Gastrocnemius medialis (tissue), 4 donors: ENCODE results near the gene DARS1.

ENCODE experiments used
- CTCF ChIP-seq, 5 experiments: fragments of 450-650 bp in 3 of 5; fragments of 200-600 bp in 2 of 5; sonication (generic) in 2 of 5; IDR thresholded peaks in 4 of 5; conservative IDR thresholded peaks in 1 of 5; 1 replicate in 4 of 5; 2 replicates in 1 of 5; pipeline ENCODE4 v1.5.1; 2016 to 2019; ENCODE audit warnings: antibody characterized with exemption in 5 of 5, mild to moderate bottlenecking in 3 of 5, moderate library complexity in 3 of 5
- POLR2A ChIP-seq, 2 donors: fragments of 450-650 bp; IDR thresholded peaks; one replicate each; pipeline ENCODE4 v1.6.1; 2017; ENCODE audit warnings: antibody characterized with exemption in 2 of 2, mild to moderate bottlenecking in 2 of 2, moderate library complexity in 2 of 2

GRCh38 chr2:135875491-135876065, 109.8 kb downstream of the DARS1 start:
- TF ChIP-seq CTCF (IDR thresholded peaks at IDR 0.05 in 4 of 5, conservative IDR thresholded peaks at IDR 0.05 in 1 of 5), result no peak
- TF ChIP-seq POLR2A (IDR thresholded peaks at IDR 0.05), result no peak
